ENCODE data around the gene NBEA.

The NBEA gene

GRCh38 chr13:35283856-35284255, 341.8 kb downstream of the NBEA start:
- Histone ChIP-seq H3K9ac (ENCODE audit: low read length) (no peak overlapping the region), H3K9me3 (ENCODE audit: control insufficient read depth, low read length) (no peaks in the 10 kb centered on the region), H3K27me3 (replicated peaks; ENCODE audit: control insufficient read depth, insufficient read depth, low read length) (no peaks in the 10 kb centered on the region), H3K36me3 (ENCODE audit: control insufficient read depth, insufficient read depth, low read length, severe bottlenecking) (no peaks in the 10 kb centered on the region), H3K4me1 (ENCODE audit: control insufficient read depth, insufficient read depth, low read length) (no peaks in the 10 kb centered on the region), H3K4me3 (ENCODE audit: low read length) (no peak overlapping the region)
- DNase-seq (ENCODE audit: low read depth), result no peak

GRCh38 chr13:35285677-35286076, 343.6 kb downstream of the NBEA start:
- H3K36me3 ChIP-seq (ENCODE audit: control insufficient read depth, insufficient read depth, low read length, severe bottlenecking), result no peaks in the 10 kb centered on the region
- H3K9me3 ChIP-seq (ENCODE audit: control insufficient read depth, low read length), result no peaks in the 10 kb centered on the region
- H3K4me3 ChIP-seq (ENCODE audit: low read length), result no peak overlapping the region
- H3K4me1 ChIP-seq (ENCODE audit: control insufficient read depth, insufficient read depth, low read length), result no peaks in the 10 kb centered on the region
- no peak for DNase-seq (ENCODE audit: low read depth)
- no peak overlapping the region for H3K9ac ChIP-seq (ENCODE audit: low read length)
- no peaks in the 10 kb centered on the region for H3K27me3 ChIP-seq (replicated peaks; ENCODE audit: control insufficient read depth, insufficient read depth, low read length)

DNA sequence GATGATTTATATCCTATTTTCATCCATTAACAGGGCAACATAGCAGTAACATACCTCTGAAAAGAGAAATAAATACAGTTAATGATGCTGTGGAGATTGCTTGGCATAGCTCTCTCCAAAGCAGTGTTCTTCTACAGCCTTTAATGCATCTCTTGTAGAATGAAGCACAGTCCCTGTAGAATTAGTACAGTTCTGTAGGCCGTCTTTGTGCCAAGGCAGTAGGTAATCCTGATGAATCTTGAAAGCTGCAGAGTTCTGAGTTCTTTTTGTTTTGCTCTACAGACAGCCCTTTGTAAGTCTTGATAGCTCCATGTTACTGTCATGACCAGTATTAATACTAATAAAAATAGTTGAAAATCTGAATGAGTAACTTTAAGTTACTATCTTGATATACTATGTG, 350.3 kb downstream of the NBEA start:
- no peaks in the 10 kb centered on the region for H3K9me3 ChIP-seq (ENCODE audit: control insufficient read depth, low read length)
- H3K4me1 ChIP-seq (ENCODE audit: control insufficient read depth, insufficient read depth, low read length), result no peaks in the 10 kb centered on the region
- no peaks in the 10 kb centered on the region for H3K36me3 ChIP-seq (ENCODE audit: control insufficient read depth, insufficient read depth, low read length, severe bottlenecking)
- no peak for DNase-seq (ENCODE audit: low read depth)
- H3K9ac ChIP-seq (ENCODE audit: low read length), result no peak overlapping the region
- H3K4me3 ChIP-seq (ENCODE audit: low read length), result no peak overlapping the region
- no peaks in the 10 kb centered on the region for H3K27me3 ChIP-seq (replicated peaks; ENCODE audit: control insufficient read depth, insufficient read depth, low read length)

GRCh38 chr13:35293579-35294226, 351.6 kb downstream of the NBEA start:
- H3K9me3 ChIP-seq (ENCODE audit: control insufficient read depth, low read length), result no peaks in the 10 kb centered on the region
- no peaks in the 10 kb centered on the region for H3K36me3 ChIP-seq (ENCODE audit: control insufficient read depth, insufficient read depth, low read length, severe bottlenecking)
- no peaks in the 10 kb centered on the region for H3K4me1 ChIP-seq (ENCODE audit: control insufficient read depth, insufficient read depth, low read length)
- H3K27me3 ChIP-seq (replicated peaks; ENCODE audit: control insufficient read depth, insufficient read depth, low read length), result no peaks in the 10 kb centered on the region
- peak; percentile 48 for DNase-seq (ENCODE audit: low read depth)
- no peak overlapping the region for H3K9ac ChIP-seq (ENCODE audit: low read length)
- H3K4me3 ChIP-seq (ENCODE audit: low read length), result no peak overlapping the region

GRCh38 chr13:35309706-35310105, 367.6 kb downstream of the NBEA start:
- Histone ChIP-seq H3K27me3 (replicated peaks; ENCODE audit: control insufficient read depth, insufficient read depth, low read length) (no peaks in the 10 kb centered on the region), H3K4me3 (ENCODE audit: low read length) (no peak overlapping the region)
- DNase-seq (ENCODE audit: low read depth), result no peak

GRCh38 chr13:35332134-35332533, 390.1 kb downstream of the NBEA start:
- H3K9ac ChIP-seq (ENCODE audit: low read length), result no peak overlapping the region
- H3K9me3 ChIP-seq (ENCODE audit: control insufficient read depth, low read length), result no peaks in the 10 kb centered on the region
- no peak for DNase-seq (ENCODE audit: low read depth)
- H3K4me3 ChIP-seq (ENCODE audit: low read length), result no peak overlapping the region
- no peaks in the 10 kb centered on the region for H3K4me1 ChIP-seq (ENCODE audit: control insufficient read depth, insufficient read depth, low read length)
- no peaks in the 10 kb centered on the region for H3K36me3 ChIP-seq (ENCODE audit: control insufficient read depth, insufficient read depth, low read length, severe bottlenecking)
- H3K27me3 ChIP-seq (replicated peaks; ENCODE audit: control insufficient read depth, insufficient read depth, low read length), result no peaks in the 10 kb centered on the region

More at GRCh38 chr13:35309706-35310105, 367.6 kb downstream of the NBEA start:
- Histone ChIP-seq H3K36me3 (ENCODE audit: control insufficient read depth, insufficient read depth, low read length, severe bottlenecking) (no peaks in the 10 kb centered on the region), H3K4me1 (ENCODE audit: control insufficient read depth, insufficient read depth, low read length) (no peaks in the 10 kb centered on the region), H3K9me3 (ENCODE audit: control insufficient read depth, low read length) (no peaks in the 10 kb centered on the region), H3K9ac (ENCODE audit: low read length) (no peak overlapping the region)

DNA sequence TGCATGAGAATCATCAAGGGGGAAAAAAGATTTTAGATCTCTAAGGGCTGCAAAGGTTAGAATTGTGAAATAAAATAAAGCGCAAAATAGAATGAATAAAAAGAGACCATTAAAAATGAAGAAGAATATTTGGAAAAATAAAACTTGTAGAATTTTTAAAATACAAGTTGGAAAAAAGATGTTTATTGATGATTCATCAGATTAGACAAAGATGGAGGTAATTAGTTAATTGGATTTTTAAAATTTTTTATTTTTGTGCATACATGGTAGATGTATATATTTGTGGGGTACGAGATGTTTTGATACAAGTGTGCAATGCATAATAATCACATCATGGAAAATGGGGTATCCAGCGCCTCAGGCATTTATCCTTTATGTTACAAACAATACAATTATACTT, 391.1 kb downstream of the NBEA start:
- Histone ChIP-seq H3K36me3 (ENCODE audit: control insufficient read depth, insufficient read depth, low read length, severe bottlenecking) (no peaks in the 10 kb centered on the region), H3K27me3 (replicated peaks; ENCODE audit: control insufficient read depth, insufficient read depth, low read length) (no peaks in the 10 kb centered on the region), H3K4me1 (ENCODE audit: control insufficient read depth, insufficient read depth, low read length) (no peaks in the 10 kb centered on the region), H3K9me3 (ENCODE audit: control insufficient read depth, low read length) (no peaks in the 10 kb centered on the region), H3K9ac (ENCODE audit: low read length) (no peak overlapping the region), H3K4me3 (ENCODE audit: low read length) (no peak overlapping the region)
- DNase-seq (ENCODE audit: low read depth), result no peak

DNA sequence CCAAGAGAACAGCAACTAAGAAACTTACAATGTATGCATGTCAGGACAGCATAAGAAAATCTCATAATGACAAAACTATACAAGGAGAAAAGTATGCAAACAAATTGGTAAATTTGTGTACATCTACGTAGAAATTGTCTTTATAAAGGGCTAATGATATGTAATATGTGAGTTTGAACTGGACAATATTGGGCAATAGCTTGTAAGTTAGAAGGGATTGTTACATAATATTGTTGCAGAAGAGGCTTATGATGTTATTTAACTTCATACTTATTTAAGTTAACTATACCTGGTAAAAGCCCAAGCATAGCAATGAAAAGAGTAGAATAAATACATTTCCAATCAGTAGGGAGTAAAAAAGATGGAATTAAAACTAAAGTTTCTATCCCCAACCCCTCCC, 400.4 kb downstream of the NBEA start:
- Histone ChIP-seq H3K36me3 (ENCODE audit: control insufficient read depth, insufficient read depth, low read length, severe bottlenecking) (no peaks in the 10 kb centered on the region), H3K9ac (ENCODE audit: low read length) (no peak overlapping the region), H3K27me3 (replicated peaks; ENCODE audit: control insufficient read depth, insufficient read depth, low read length) (no peaks in the 10 kb centered on the region), H3K4me1 (ENCODE audit: control insufficient read depth, insufficient read depth, low read length) (no peaks in the 10 kb centered on the region), H3K9me3 (ENCODE audit: control insufficient read depth, low read length) (no peaks in the 10 kb centered on the region), H3K4me3 (ENCODE audit: low read length) (no peak overlapping the region)
- peak; percentile 2 for DNase-seq (ENCODE audit: low read depth)

DNA sequence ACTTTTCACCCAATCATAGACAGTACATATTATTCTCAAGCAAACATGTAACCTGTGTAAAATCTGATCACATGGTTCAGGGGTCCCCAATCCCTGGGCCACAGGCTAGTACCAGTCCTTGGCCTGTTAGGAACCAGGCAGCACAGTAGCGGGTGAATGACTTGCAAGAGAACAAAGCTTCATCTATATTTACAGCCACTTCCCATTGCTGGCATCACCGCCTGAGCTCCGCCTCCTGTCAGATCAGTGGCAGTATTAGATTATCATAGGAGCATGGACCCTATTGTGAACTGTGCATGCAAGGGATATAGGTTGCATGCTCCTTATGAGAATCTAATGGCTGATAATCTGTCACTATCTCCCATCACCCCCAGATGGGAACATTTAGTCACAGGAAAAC, 401.3 kb downstream of the NBEA start:
- Histone ChIP-seq H3K9me3 (ENCODE audit: control insufficient read depth, low read length) (no peaks in the 10 kb centered on the region), H3K27me3 (replicated peaks; ENCODE audit: control insufficient read depth, insufficient read depth, low read length) (no peaks in the 10 kb centered on the region), H3K4me1 (ENCODE audit: control insufficient read depth, insufficient read depth, low read length) (no peaks in the 10 kb centered on the region), H3K9ac (ENCODE audit: low read length) (no peak overlapping the region), H3K36me3 (ENCODE audit: control insufficient read depth, insufficient read depth, low read length, severe bottlenecking) (no peaks in the 10 kb centered on the region), H3K4me3 (ENCODE audit: low read length) (no peak overlapping the region)
- no peak for DNase-seq (ENCODE audit: low read depth)

- no peaks in the 10 kb centered on the region for H3K27me3 ChIP-seq (replicated peaks; ENCODE audit: control insufficient read depth, insufficient read depth, low read length)
- H3K36me3 ChIP-seq (ENCODE audit: control insufficient read depth, insufficient read depth, low read length, severe bottlenecking), result no peaks in the 10 kb centered on the region
- H3K9me3 ChIP-seq (ENCODE audit: control insufficient read depth, low read length), result no peaks in the 10 kb centered on the region
- DNase-seq (ENCODE audit: low read depth), result no peak
- H3K9ac ChIP-seq (ENCODE audit: low read length), result no peak overlapping the region
- no peak overlapping the region for H3K4me3 ChIP-seq (ENCODE audit: low read length)
- peaks cover 15% of the 10 kb centered on the region for H3K4me1 ChIP-seq (ENCODE audit: control insufficient read depth, insufficient read depth, low read length)
Measured at GRCh38 chr13:35345992-35346391, 403.9 kb downstream of the NBEA start.

DNA sequence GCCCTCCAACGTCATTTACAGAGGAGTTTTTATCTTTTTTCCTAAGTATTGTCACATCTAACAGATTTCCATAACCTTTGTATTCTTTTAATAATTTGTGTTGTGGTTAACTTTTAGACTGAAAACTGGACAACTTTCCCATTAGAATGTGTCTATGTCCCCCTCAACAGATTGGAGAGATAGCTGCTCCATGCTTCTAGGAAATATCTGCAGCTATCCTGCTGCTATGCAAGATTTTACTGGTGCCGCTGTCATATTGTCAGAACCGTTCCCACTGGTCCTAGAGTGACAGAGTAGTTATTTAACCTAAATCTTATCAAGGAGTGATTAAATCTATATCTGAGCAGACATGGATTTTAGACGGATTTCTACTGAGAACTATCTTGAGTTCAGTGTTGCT, 404.4 kb downstream of the NBEA start:
- no peaks in the 10 kb centered on the region for H3K36me3 ChIP-seq (ENCODE audit: control insufficient read depth, insufficient read depth, low read length, severe bottlenecking)
- no peak overlapping the region for H3K4me3 ChIP-seq (ENCODE audit: low read length)
- DNase-seq (ENCODE audit: low read depth), result no peak
- H3K9ac ChIP-seq (ENCODE audit: low read length), result no peak overlapping the region
- no peaks in the 10 kb centered on the region for H3K9me3 ChIP-seq (ENCODE audit: control insufficient read depth, low read length)
- H3K27me3 ChIP-seq (replicated peaks; ENCODE audit: control insufficient read depth, insufficient read depth, low read length), result no peaks in the 10 kb centered on the region
- H3K4me1 ChIP-seq (ENCODE audit: control insufficient read depth, insufficient read depth, low read length), result peaks cover 15% of the 10 kb centered on the region

DNA sequence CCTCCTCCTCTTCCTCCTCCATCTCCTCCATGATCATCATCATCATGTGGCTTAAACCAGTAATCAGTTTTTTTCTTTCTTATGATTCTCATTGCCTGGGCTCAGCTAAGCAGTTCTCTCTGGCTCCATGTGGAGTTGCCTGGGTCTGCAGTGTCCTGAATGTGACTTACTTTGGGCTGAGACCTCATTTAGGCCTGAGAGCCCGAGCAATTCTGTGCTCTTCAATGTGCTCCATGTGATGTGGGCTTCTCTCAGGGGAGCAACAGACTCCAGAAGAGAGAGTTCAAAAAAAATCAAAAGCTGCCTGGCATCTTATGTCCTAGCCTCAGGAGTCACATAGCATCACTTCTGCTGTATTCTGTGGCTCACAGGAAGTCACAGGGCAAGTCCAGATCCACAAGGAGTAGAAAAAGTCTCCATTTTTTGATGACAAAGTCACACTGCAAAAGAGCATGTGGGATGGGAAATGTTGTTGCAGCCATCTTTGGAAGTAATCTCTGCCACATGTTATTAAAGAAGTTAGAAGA, 405.7 kb downstream of the NBEA start:
- no peaks in the 10 kb centered on the region for H3K9me3 ChIP-seq (ENCODE audit: control insufficient read depth, low read length)
- no peaks in the 10 kb centered on the region for H3K27me3 ChIP-seq (replicated peaks; ENCODE audit: control insufficient read depth, insufficient read depth, low read length)
- no peak overlapping the region for H3K9ac ChIP-seq (ENCODE audit: low read length)
- no peaks in the 10 kb centered on the region for H3K36me3 ChIP-seq (ENCODE audit: control insufficient read depth, insufficient read depth, low read length, severe bottlenecking)
- no peak for DNase-seq (ENCODE audit: low read depth)
- H3K4me1 ChIP-seq (ENCODE audit: control insufficient read depth, insufficient read depth, low read length), result peaks cover 15% of the 10 kb centered on the region
- no peak overlapping the region for H3K4me3 ChIP-seq (ENCODE audit: low read length)
